ENCODE measurements around the gene MLC1.

- no peak for TF ChIP-seq CTCF (IDR thresholded peaks at IDR 0.05; ENCODE audit: low read depth, low read length, missing input control)
- no peak for TF ChIP-seq EGR1 (IDR thresholded peaks at IDR 0.05; ENCODE audit: low read depth in 2 of 2)
- TF ChIP-seq RAD21 (IDR thresholded peaks at IDR 0.05) = no peak
- TF ChIP-seq REST (IDR thresholded peaks at IDR 0.05) = no peak
- no peak for TF ChIP-seq HNF4G (IDR thresholded peaks at IDR 0.05)
- TF ChIP-seq JUND (IDR thresholded peaks at IDR 0.05) = no peak
- no peak for TF ChIP-seq GABPA (IDR thresholded peaks at IDR 0.05 in 1 of 2, conservative IDR thresholded peaks at IDR 0.05 in 1 of 2)
- no peak for TF ChIP-seq ATF3 (IDR thresholded peaks at IDR 0.05)
- no peak for TF ChIP-seq MAX (IDR thresholded peaks at IDR 0.05)
- no peak for TF ChIP-seq YY1 (IDR thresholded peaks at IDR 0.05)
- TF ChIP-seq SP1 (IDR thresholded peaks at IDR 0.05) = no peak
- TF ChIP-seq FOXA1 (IDR thresholded peaks at IDR 0.05) = no peak
- TF ChIP-seq TAF1 (conservative IDR thresholded peaks at IDR 0.05) = no peak
Observed at GRCh38 chr22:50051930-50052329, 33.3 kb downstream of the MLC1 start.
